Measurements from ENCODE around the gene COL6A2. TPM values are rescaled to one million over a fixed set of nuclear protein-coding genes. Genes with fewer than 3 reads are reported as not detected.
"Not testable (repeated sequence)": the region's sequence is repeated elsewhere in the genome, so short reads cannot be mapped to it uniquely, and the experiment has no call there.

Gene COL6A2
- total RNA-seq, 1 experiment from 2014 or later: 87.0 TPM

- RAD21 ChIA-PET (ENCODE audit: low non-redundant PET in 1 of 2, low total read pairs in 2 of 2, uncharacterized antibody in 2 of 2, unreplicated experiment in 2 of 2): no interaction called here
- BruUV-seq (replicated peaks): no TSS peak
- no peaks in the 10 kb centered on the region for H4K20me1 ChIP-seq (ENCODE audit: insufficient read depth)
- H3K4me1 ChIP-seq (ENCODE audit: control insufficient read depth in 1 of 2, insufficient read depth in 2 of 2, low read length in 2 of 2): peaks cover 0 to 4% of the 10 kb centered on the region in 2 experiments; a peak in 2 of 4 replicates
- CTCF ChIA-PET: no interaction called here
- H3K9ac ChIP-seq (ENCODE audit: low read length): no peak overlapping the region
- TF ChIP-seq CBX3 (IDR thresholded peaks at IDR 0.05; ENCODE audit: low read depth): no peak
- no peak for TF ChIP-seq POLR2AphosphoS5 (IDR thresholded peaks at IDR 0.05; ENCODE audit: low read depth, low read length)
- no peak for TF ChIP-seq FOSL1 (IDR thresholded peaks at IDR 0.05; ENCODE audit: low read depth)
- no peak for TF ChIP-seq ATF3 (IDR thresholded peaks at IDR 0.05)
- no peak for TF ChIP-seq EGR1 (IDR thresholded peaks at IDR 0.05; ENCODE audit: low read depth)
- no peak for TF ChIP-seq EZH2 (IDR thresholded peaks at IDR 0.05)
- no peaks in the 10 kb centered on the region for H3K36me3 ChIP-seq (ENCODE audit: control insufficient read depth in 1 of 2, insufficient read depth in 2 of 2, low read length in 2 of 2)
- DNase-seq (ENCODE audit: low read depth, low spot score) (no peak), ATAC-seq (no peak)
- no peaks in the 10 kb centered on the region for H3K9me2 ChIP-seq (ENCODE audit: insufficient read depth)
- no peak overlapping the region for H3K27ac ChIP-seq (ENCODE audit: low read depth, low read length)
- H3K79me2 ChIP-seq (ENCODE audit: insufficient read depth, low read length): peaks cover 5% of the 10 kb centered on the region; the same call in 1 of the 2 replicates
- POLR2A ChIA-PET: no interaction called here
- no peak overlapping the region for H3K4me2 ChIP-seq (ENCODE audit: low read length)
- no peak overlapping the region for H2AFZ ChIP-seq (ENCODE audit: low read depth, low read length, poor library complexity, severe bottlenecking)
- no peaks in the 10 kb centered on the region for H3K27me3 ChIP-seq (ENCODE audit: insufficient read depth, low read length)
- H3K9me3 ChIP-seq (ENCODE audit: control insufficient read depth in 1 of 2, insufficient read depth in 1 of 2, low read depth in 1 of 2, low read length in 2 of 2): peaks cover 11 to 12% of the 10 kb centered on the region in 2 experiments; a peak in 3 of 4 replicates
- intact Hi-C loops (cut with micrococcal nuclease): loop anchor here (5.0 kb wide), 1 partner anchor 132 kb away; no protein-coding TSS in a partner anchor
- no peak overlapping the region for H3K4me3 ChIP-seq (replicated peaks in 1 of 2; ENCODE audit: low read depth in 1 of 2, low read length in 2 of 2)
Measured at GRCh38 chr21:46104104-46104503, 6.2 kb downstream of the COL6A2 start.

DNA sequence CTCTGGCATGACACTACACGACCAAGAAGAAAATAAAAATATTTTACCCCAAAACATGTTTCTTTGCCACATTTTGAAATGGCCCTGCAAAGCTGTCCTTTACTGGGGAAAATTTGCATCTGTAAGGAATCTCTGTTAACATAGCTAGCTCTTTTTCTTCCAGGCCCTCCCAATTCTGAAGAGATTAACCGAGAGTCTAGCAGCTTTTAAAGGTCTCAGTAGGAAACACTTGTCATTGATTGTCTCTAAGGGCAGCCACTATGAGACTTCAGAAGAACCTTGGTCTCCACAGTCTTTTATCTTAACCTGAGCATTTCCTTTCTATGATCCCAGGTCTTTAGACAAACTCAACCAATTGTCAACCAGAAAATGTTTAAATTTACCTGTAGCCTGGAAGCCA, 9.5 kb downstream of the COL6A2 start:
- H3K4me1 ChIP-seq (ENCODE audit: control insufficient read depth in 1 of 2, insufficient read depth in 2 of 2, low read length in 2 of 2); BruUV-seq (replicated peaks); DNase-seq (ENCODE audit: low read depth, low spot score); H3K79me2 ChIP-seq (ENCODE audit: insufficient read depth, low read length); CTCF ChIA-PET; ATAC-seq; H2AFZ ChIP-seq (ENCODE audit: low read depth, low read length, poor library complexity, severe bottlenecking); H4K20me1 ChIP-seq (ENCODE audit: insufficient read depth); H3K27me3 ChIP-seq (ENCODE audit: insufficient read depth, low read length); POLR2A ChIA-PET; H3K4me3 ChIP-seq (replicated peaks in 1 of 2; ENCODE audit: low read depth in 1 of 2, low read length in 2 of 2); H3K4me2 ChIP-seq (ENCODE audit: low read length); H3K9me2 ChIP-seq (ENCODE audit: insufficient read depth); H3K9ac ChIP-seq (ENCODE audit: low read length); H3K36me3 ChIP-seq (ENCODE audit: control insufficient read depth in 1 of 2, insufficient read depth in 2 of 2, low read length in 2 of 2); intact Hi-C loops (cut with micrococcal nuclease); H3K27ac ChIP-seq (ENCODE audit: low read depth, low read length); RAD21 ChIA-PET (ENCODE audit: low non-redundant PET in 1 of 2, low total read pairs in 2 of 2, uncharacterized antibody in 2 of 2, unreplicated experiment in 2 of 2): not testable (repeated sequence)
- H3K9me3 ChIP-seq (ENCODE audit: control insufficient read depth in 1 of 2, insufficient read depth in 1 of 2, low read depth in 1 of 2, low read length in 2 of 2): peaks cover 11 to 12% of the 10 kb centered on the region in 2 experiments; a peak in 3 of 4 replicates

Data from HCT116 (cell line).